Measurements from ENCODE around the gene ROR1.

The ROR1 gene

GRCh38 chr1:64179588-64179987 lies 405.8 kb downstream of the ROR1 start:
- DNase-seq = no peak
- TF ChIP-seq EZH2phosphoT487 (IDR thresholded peaks at IDR 0.05; ENCODE audit: low read length) = no peak
- TF ChIP-seq EZH2 (optimal IDR thresholded peaks at IDR 0.05; ENCODE audit: low read depth, low read length) = no peak
- no peak for TF ChIP-seq CTCF (IDR thresholded peaks at IDR 0.05; ENCODE audit: low read length)
- no peaks in the 10 kb centered on the region for H3K9me3 ChIP-seq (replicated peaks; ENCODE audit: insufficient read depth, low read length)

GRCh38 chr1:64182207-64182606 lies 408.4 kb downstream of the ROR1 start:
- no peaks in the 10 kb centered on the region for H3K4me1 ChIP-seq (ENCODE audit: low read length)
- no peak for DNase-seq
- no peak overlapping the region for H2AFZ ChIP-seq (ENCODE audit: low read length)
- H3K27me3 ChIP-seq (replicated peaks; ENCODE audit: insufficient read depth, low read length) = no peaks in the 10 kb centered on the region
- no peaks in the 10 kb centered on the region for H3F3A ChIP-seq (ENCODE audit: insufficient read depth, low read length)
- no peaks in the 10 kb centered on the region for H3K79me2 ChIP-seq (ENCODE audit: low read length)
- no peak overlapping the region for H3K9ac ChIP-seq (ENCODE audit: low read length)
- no peaks in the 10 kb centered on the region for H3K36me3 ChIP-seq (replicated peaks; ENCODE audit: insufficient read depth, low read length)
- H3K9me2 ChIP-seq (replicated peaks; ENCODE audit: insufficient read depth, low read length) = no peaks in the 10 kb centered on the region
- no peak overlapping the region for H3K27ac ChIP-seq (ENCODE audit: low read length)
- no peak overlapping the region for H3K4me3 ChIP-seq (ENCODE audit: low read length)
- no peaks in the 10 kb centered on the region for H4K20me1 ChIP-seq (ENCODE audit: insufficient read depth, low read length)
- no peak overlapping the region for H3K4me2 ChIP-seq (ENCODE audit: low read depth, low read length)
- H3K9me3 ChIP-seq (replicated peaks; ENCODE audit: insufficient read depth, low read length) = no peaks in the 10 kb centered on the region
- no peak for TF ChIP-seq CTCF (IDR thresholded peaks at IDR 0.05; ENCODE audit: low read length)
- TF ChIP-seq EZH2 (optimal IDR thresholded peaks at IDR 0.05; ENCODE audit: low read depth, low read length) = no peak
- TF ChIP-seq EZH2phosphoT487 (IDR thresholded peaks at IDR 0.05; ENCODE audit: low read length) = no peak

More at GRCh38 chr1:64179588-64179987, 405.8 kb downstream of the ROR1 start:
- Histone ChIP-seq H2AFZ (ENCODE audit: low read length) (no peak overlapping the region), H3F3A (ENCODE audit: insufficient read depth, low read length) (no peaks in the 10 kb centered on the region), H3K4me3 (ENCODE audit: low read length) (no peak overlapping the region), H3K9ac (ENCODE audit: low read length) (no peak overlapping the region), H4K20me1 (ENCODE audit: insufficient read depth, low read length) (no peaks in the 10 kb centered on the region), H3K9me2 (replicated peaks; ENCODE audit: insufficient read depth, low read length) (no peaks in the 10 kb centered on the region), H3K79me2 (ENCODE audit: low read length) (no peaks in the 10 kb centered on the region), H3K27ac (ENCODE audit: low read length) (no peak overlapping the region), H3K36me3 (replicated peaks; ENCODE audit: insufficient read depth, low read length) (no peaks in the 10 kb centered on the region), H3K4me2 (ENCODE audit: low read depth, low read length) (no peak overlapping the region), H3K27me3 (replicated peaks; ENCODE audit: insufficient read depth, low read length) (no peaks in the 10 kb centered on the region), H3K4me1 (ENCODE audit: low read length) (no peaks in the 10 kb centered on the region)

- Histone ChIP-seq H3K9me3 (replicated peaks; ENCODE audit: insufficient read depth, low read length) (no peaks in the 10 kb centered on the region), H3K79me2 (ENCODE audit: low read length) (no peaks in the 10 kb centered on the region), H3K4me2 (ENCODE audit: low read depth, low read length) (no peak overlapping the region), H4K20me1 (ENCODE audit: insufficient read depth, low read length) (no peaks in the 10 kb centered on the region), H2AFZ (ENCODE audit: low read length) (no peak overlapping the region), H3K27ac (ENCODE audit: low read length) (no peak overlapping the region), H3K4me1 (ENCODE audit: low read length) (no peaks in the 10 kb centered on the region), H3F3A (ENCODE audit: insufficient read depth, low read length) (no peaks in the 10 kb centered on the region), H3K9ac (ENCODE audit: low read length) (no peak overlapping the region), H3K4me3 (ENCODE audit: low read length) (no peak overlapping the region), H3K9me2 (replicated peaks; ENCODE audit: insufficient read depth, low read length) (no peaks in the 10 kb centered on the region), H3K36me3 (replicated peaks; ENCODE audit: insufficient read depth, low read length) (no peaks in the 10 kb centered on the region), H3K27me3 (replicated peaks; ENCODE audit: insufficient read depth, low read length) (no peaks in the 10 kb centered on the region)
- TF ChIP-seq EZH2phosphoT487 (IDR thresholded peaks at IDR 0.05; ENCODE audit: low read length) (no peak), CTCF (IDR thresholded peaks at IDR 0.05; ENCODE audit: low read length) (no peak)
- DNase-seq = no peak
Observed at GRCh38 chr1:64183395-64184002, 409.7 kb downstream of the ROR1 start.
